Measurements from ENCODE around the gene CUL7.

The CUL7 gene

GRCh38 chr6:42996513-42996912 lies 57.1 kb downstream of the CUL7 start:
- POLR2A ChIA-PET, result interaction anchor here (0.7 to 2.4 kb wide), 2 partner anchors 13 to 185 kb away, joined by 3 to 11 read pairs; partner anchors contain the start of gene PPP2R5D

DNA sequence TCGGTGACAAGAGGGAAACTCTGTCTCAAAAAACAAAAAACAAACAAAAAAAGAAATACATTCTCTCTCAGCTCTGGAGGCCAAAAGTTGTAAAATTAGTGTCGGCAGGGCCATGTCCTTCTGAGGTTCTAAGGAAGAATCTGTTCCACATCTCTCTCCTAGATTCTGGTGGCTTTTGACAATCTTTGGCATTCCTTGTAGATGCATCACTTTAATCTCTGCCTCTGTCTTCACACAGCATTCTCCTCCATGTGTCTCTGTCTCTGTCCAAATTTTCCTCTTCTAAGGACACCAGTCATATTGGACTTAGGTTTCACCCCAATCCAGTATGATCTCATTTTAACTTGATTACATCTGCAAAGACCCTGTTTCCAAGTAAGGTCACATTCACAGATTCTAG lies 60.2 kb downstream of the CUL7 start:
- TF ChIP-seq CTCF (IDR thresholded peaks at IDR 0.05; ENCODE audit: control extremely low read depth, extremely low read depth, low read depth, missing control alignments), result no peak
- ChIA-PET CTCF (interaction anchor here (1.2 to 1.4 kb wide), 2 partner anchors 8 to 10 kb away, joined by 3 to 5 read pairs; partner anchors contain the start of gene PPP2R5D), POLR2A (no interaction called here)
- DNase-seq (ENCODE audit: extremely low spot score), result no peak

More at GRCh38 chr6:42996513-42996912, 57.1 kb downstream of the CUL7 start:
- no peak for DNase-seq (ENCODE audit: extremely low spot score)
- CTCF ChIA-PET, result interaction anchor here (0.8 to 2.3 kb wide), 4 partner anchors 8 to 178 kb away, joined by 3 to 6 read pairs (median 3); partner anchors contain the start of gene PPP2R5D
- TF ChIP-seq CTCF (IDR thresholded peaks at IDR 0.05; ENCODE audit: control extremely low read depth, extremely low read depth, low read depth, missing control alignments), result no peak

DNA sequence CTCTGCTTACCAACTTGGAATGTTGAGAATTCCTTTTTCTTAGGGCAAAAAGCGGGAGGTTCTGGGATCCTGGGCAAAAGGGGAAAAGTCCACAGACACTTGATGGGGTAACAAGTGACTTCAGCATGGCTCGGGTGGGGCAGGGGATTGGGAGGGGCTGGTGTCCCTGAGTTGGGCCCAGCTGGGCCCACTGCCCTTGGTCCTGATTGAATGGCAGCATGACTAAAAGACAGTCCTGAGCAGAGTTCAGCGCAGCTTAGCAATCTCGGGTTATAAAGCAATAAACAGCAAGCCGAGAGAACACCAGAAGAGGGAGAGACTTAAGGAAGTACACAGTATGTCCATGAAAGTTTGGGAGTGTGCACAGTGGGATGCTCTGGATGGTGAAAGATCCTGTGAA lies 63.7 kb downstream of the CUL7 start:
- POLR2A ChIA-PET, result no interaction called here

GRCh38 chr6:42988486-42989020 lies 65.1 kb downstream of the CUL7 start:
- ChIA-PET CTCF (interaction anchor here (1.1 to 2.9 kb wide), 5 partner anchors 9 to 155 kb away, joined by 3 to 6 read pairs (median 4); partner anchors contain the start of gene PEX6), POLR2A (no interaction called here)
- TF ChIP-seq CTCF (IDR thresholded peaks at IDR 0.05; ENCODE audit: control extremely low read depth, extremely low read depth, low read depth, missing control alignments), result no peak
- DNase-seq (ENCODE audit: extremely low spot score), result no peak

More for the DNA sequence above, 63.7 kb downstream of the CUL7 start:
- TF ChIP-seq CTCF (IDR thresholded peaks at IDR 0.05; ENCODE audit: control extremely low read depth, extremely low read depth, low read depth, missing control alignments), result no peak
- no peak for DNase-seq (ENCODE audit: extremely low spot score)
- CTCF ChIA-PET, result interaction anchor here (2.9 kb wide), 1 partner anchor 21 kb away, joined by 6 read pairs; no protein-coding TSS in a partner anchor
